Measurements from ENCODE around the gene HBEGF. TPM values are rescaled to one million over a fixed set of nuclear protein-coding genes. Genes with fewer than 3 reads are reported as not detected.

HBEGF gene
- total RNA-seq, 1 donor from 2014 or later, result 2.4 TPM

DNA sequence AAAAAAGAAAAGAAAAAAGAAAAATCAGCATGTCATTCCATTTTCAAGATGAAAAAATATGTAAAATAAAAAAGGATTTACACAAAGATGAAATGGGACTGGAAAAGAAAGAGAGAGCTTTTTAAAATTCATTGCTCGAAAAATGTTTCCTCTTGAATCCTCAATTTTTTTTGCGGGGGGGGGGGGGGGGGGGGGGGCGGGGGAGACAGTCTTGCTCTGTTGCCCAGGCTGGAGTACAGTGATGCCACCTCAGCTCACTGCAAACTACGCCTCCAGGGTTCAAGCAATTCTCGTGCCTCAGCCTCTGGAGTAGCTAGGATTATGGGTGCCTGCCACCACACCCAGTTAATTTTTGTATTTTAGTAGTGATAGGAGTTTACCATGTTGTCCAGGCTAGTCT is 60.0 kb downstream of the HBEGF start:
- no peak overlapping the region for H3K9ac ChIP-seq

GRCh38 chr5:140284013-140284412 is 62.4 kb downstream of the HBEGF start:
- no peak overlapping the region for H3K27ac ChIP-seq
- peaks cover 3% of the 10 kb centered on the region for H3K36me3 ChIP-seq
- Mint-ChIP-seq H3K27ac (no peak overlapping the region), H3K4me1 (no peaks in the 10 kb centered on the region), H3K27me3 (ENCODE audit: insufficient read depth, low read depth) (no peaks in the 10 kb centered on the region), H3K9me3 (no peaks in the 10 kb centered on the region), H3K4me3 (no peak overlapping the region), H3K36me3 (no peaks in the 10 kb centered on the region)
- DNase-seq (ENCODE audit: low spot score), result no peak
- H2AFZ ChIP-seq (replicated peaks), result no peak overlapping the region
- no peaks in the 10 kb centered on the region for H3K9me3 ChIP-seq (ENCODE audit: low read depth)
- H3K4me2 ChIP-seq, result no peak overlapping the region
- H3K9ac ChIP-seq, result no peak overlapping the region
- H3F3A ChIP-seq (ENCODE audit: low read depth), result peaks cover 6% of the 10 kb centered on the region
- no peaks in the 10 kb centered on the region for H3K4me1 ChIP-seq
- peaks cover 72% of the 10 kb centered on the region for H3K79me2 ChIP-seq (ENCODE audit: low read depth)
- no peaks in the 10 kb centered on the region for H3K27me3 ChIP-seq
- H3K4me3 ChIP-seq, result no peak overlapping the region
- H4K20me1 ChIP-seq (ENCODE audit: low read depth), result peaks cover 21% of the 10 kb centered on the region
- TF ChIP-seq, protein P1, sequence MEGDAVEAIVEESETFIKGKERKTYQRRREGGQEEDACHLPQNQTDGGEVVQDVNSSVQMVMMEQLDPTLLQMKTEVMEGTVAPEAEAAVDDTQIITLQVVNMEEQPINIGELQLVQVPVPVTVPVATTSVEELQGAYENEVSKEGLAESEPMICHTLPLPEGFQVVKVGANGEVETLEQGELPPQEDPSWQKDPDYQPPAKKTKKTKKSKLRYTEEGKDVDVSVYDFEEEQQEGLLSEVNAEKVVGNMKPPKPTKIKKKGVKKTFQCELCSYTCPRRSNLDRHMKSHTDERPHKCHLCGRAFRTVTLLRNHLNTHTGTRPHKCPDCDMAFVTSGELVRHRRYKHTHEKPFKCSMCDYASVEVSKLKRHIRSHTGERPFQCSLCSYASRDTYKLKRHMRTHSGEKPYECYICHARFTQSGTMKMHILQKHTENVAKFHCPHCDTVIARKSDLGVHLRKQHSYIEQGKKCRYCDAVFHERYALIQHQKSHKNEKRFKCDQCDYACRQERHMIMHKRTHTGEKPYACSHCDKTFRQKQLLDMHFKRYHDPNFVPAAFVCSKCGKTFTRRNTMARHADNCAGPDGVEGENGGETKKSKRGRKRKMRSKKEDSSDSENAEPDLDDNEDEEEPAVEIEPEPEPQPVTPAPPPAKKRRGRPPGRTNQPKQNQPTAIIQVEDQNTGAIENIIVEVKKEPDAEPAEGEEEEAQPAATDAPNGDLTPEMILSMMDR (IDR thresholded peaks at IDR 0.05), result no peak
- TF ChIP-seq EZH2phosphoT487 (IDR thresholded peaks at IDR 0.05) (no peak), EZH2 (IDR thresholded peaks at IDR 0.05) (no peak)

More for the DNA sequence above, 60.0 kb downstream of the HBEGF start:
- no peak overlapping the region for H3K4me3 ChIP-seq
- H3K4me1 ChIP-seq, result no peaks in the 10 kb centered on the region
- H3K4me3 Mint-ChIP-seq, result no peak overlapping the region
- no peak overlapping the region for H3K27ac Mint-ChIP-seq
- H3K4me1 Mint-ChIP-seq, result no peaks in the 10 kb centered on the region
- H3K27me3 Mint-ChIP-seq (ENCODE audit: insufficient read depth, low read depth), result no peaks in the 10 kb centered on the region
- H4K20me1 ChIP-seq (ENCODE audit: low read depth), result peaks cover 43% of the 10 kb centered on the region
- no peaks in the 10 kb centered on the region for H3K36me3 ChIP-seq
- H3K9me3 Mint-ChIP-seq, result no peaks in the 10 kb centered on the region
- TF ChIP-seq EZH2 (IDR thresholded peaks at IDR 0.05), result no peak
- no peaks in the 10 kb centered on the region for H3K27me3 ChIP-seq
- DNase-seq (ENCODE audit: low spot score), result no peak
- no peak overlapping the region for H3K27ac ChIP-seq
- H2AFZ ChIP-seq (replicated peaks), result no peak overlapping the region
- peaks cover 6% of the 10 kb centered on the region for H3F3A ChIP-seq (ENCODE audit: low read depth)
- H3K9me3 ChIP-seq (ENCODE audit: low read depth), result no peaks in the 10 kb centered on the region
- no peak overlapping the region for H3K4me2 ChIP-seq
- H3K79me2 ChIP-seq (ENCODE audit: low read depth), result peaks cover 94% of the 10 kb centered on the region
- H3K36me3 Mint-ChIP-seq, result no peaks in the 10 kb centered on the region

Other genes with a start within 250 kb of the HBEGF start
- 2.5 and 2.6 TPM in 2 replicates for gene PURA, start 232.5 kb downstream of the HBEGF start, total RNA-seq (ENCODE audit: low replicate concordance)
- 0.59 and 1.6 TPM in 2 replicates for gene IGIP, start 220.7 kb downstream of the HBEGF start, total RNA-seq (ENCODE audit: low replicate concordance)
- 8.9 and 19.8 TPM in 2 replicates for gene CYSTM1, start 171.4 kb downstream of the HBEGF start, total RNA-seq (ENCODE audit: low replicate concordance)
- gene PFDN1, start 43.5 kb downstream of the HBEGF start, total RNA-seq (ENCODE audit: low replicate concordance), result 79.8 and 84.3 TPM in 2 replicates
- not detected in 2 replicates for gene SLC4A9, start 13.6 kb upstream of the HBEGF start, total RNA-seq (ENCODE audit: low replicate concordance)
- gene ANKHD1, start 55.2 kb upstream of the HBEGF start, total RNA-seq (ENCODE audit: low replicate concordance), result 83.4 and 110 TPM in 2 replicates
- gene EIF4EBP3, start 201.1 kb upstream of the HBEGF start, total RNA-seq (ENCODE audit: low replicate concordance), result 0.53 and 1.1 TPM in 2 replicates
- 16.9 and 26.9 TPM in 2 replicates for gene SRA1, start 210.9 kb upstream of the HBEGF start, total RNA-seq (ENCODE audit: low replicate concordance)
- gene APBB3, start 218.0 kb upstream of the HBEGF start, total RNA-seq (ENCODE audit: low replicate concordance), result 20.7 and 23.6 TPM in 2 replicates
- 20.7 and 26.7 TPM in 2 replicates for gene SLC35A4, start 218.2 kb upstream of the HBEGF start, total RNA-seq (ENCODE audit: low replicate concordance)